Vagina (tissue), 2 donors: ENCODE results near the gene FAM177B.

Experiments
- CTCF ChIP-seq, 3 experiments: fragments of 450-650 bp in 2 of 3; fragments of 200-600 bp in 1 of 3; sonication (generic) in 1 of 3; IDR thresholded peaks; one replicate each; pipeline ENCODE4 v1.5.1; 2017 to 2019; ENCODE audit warnings: antibody characterized with exemption in 3 of 3, mild to moderate bottlenecking in 2 of 3, moderate library complexity in 2 of 3
- POLR2AphosphoS5 ChIP-seq, 2 donors: sonication (generic); formaldehyde crosslinking; IDR thresholded peaks; one replicate each; pipeline ENCODE4 v1.9.0; 2017; ENCODE audit warnings: antibody characterized with exemption in 2 of 2, mild to moderate bottlenecking in 2 of 2, low read depth in 1 of 2; ENCODE audit not compliant: insufficient read depth in 1 of 2

- TF ChIP-seq CTCF (IDR thresholded peaks at IDR 0.05) (no peak), POLR2AphosphoS5 (IDR thresholded peaks at IDR 0.05; ENCODE audit: insufficient read depth in 1 of 2, low read depth in 1 of 2) (no peak)
These were observed 30.2 kb downstream of the FAM177B start for GRCh38 chr1:222767152-222767571.
